SK-N-SH (cell line): ENCODE results near the gene ANTKMT. TPM values are rescaled to one million over a fixed set of nuclear protein-coding genes. Genes with fewer than 3 reads are reported as not detected.

Source experiments
- CTCF ChIA-PET: fragments of 300-600, 350-600 bp; formaldehyde crosslinking; extraction: SDS; loops from one replicate; lab custom pipeline; 2021; lab: Yijun Ruan, JAX
- POLR2A ChIA-PET: fragments of 350-600 bp; sonication (Branson Sonifier 250); formaldehyde crosslinking; extraction: SDS; loops from one replicate; lab custom pipeline; 2020; ENCODE audit warnings: antibody characterized with exemption, inconsistent platforms; lab: Yijun Ruan, JAX
- DNase-seq: peaks from one replicate; pipeline ENCODE4 v3.0.0; 2012
- H2AFZ ChIP-seq: fragments of 200-600 bp; sonication (generic); 2 replicates; pipeline ENCODE4 v1.8.1; 2016; ENCODE audit warnings: antibody characterized with exemption, mild to moderate bottlenecking, low read depth
- H3F3A ChIP-seq: fragments of 200-600 bp; sonication (generic); replicated peaks from 2 replicates; pipeline ENCODE3; 2016; ENCODE audit warnings: antibody characterized with exemption, mild to moderate bottlenecking; ENCODE audit not compliant: insufficient read depth
- H3K27ac ChIP-seq, 2 experiments: fragments of 200-500 bp in 1 of 2; fragments of 200-600 bp in 1 of 2; sonication (Bioruptor generic) in 1 of 2; sonication (generic), shearing (Covaris generic) in 1 of 2; 2 replicates each; pipeline versions ENCODE4 v1.5.1 to v1.6.1; 2014 to 2016; ENCODE audit warnings: low read depth in 2 of 2, inconsistent platforms in 1 of 2, low read length in 1 of 2, mild to moderate bottlenecking in 1 of 2, mixed read lengths in 1 of 2
- H3K27me3 ChIP-seq: fragments of 200-600 bp; sonication (generic), shearing (Covaris generic); 2 replicates; pipeline ENCODE4 v1.6.1; 2016; ENCODE audit warnings: mixed run types; ENCODE audit not compliant: insufficient read depth
- H3K36me3 ChIP-seq, 2 experiments: fragments of 200-500 bp in 1 of 2; fragments of 200-600 bp in 1 of 2; sonication (Bioruptor generic) in 1 of 2; sonication (generic) in 1 of 2; replicated peaks in 1 of 2; 2 replicates each; pipeline versions ENCODE3 to v1.5.1; 2014 to 2016; ENCODE audit warnings: low read length in 1 of 2, mild to moderate bottlenecking in 1 of 2; ENCODE audit not compliant: insufficient read depth in 2 of 2, control insufficient read depth in 1 of 2
- H3K4me1 ChIP-seq, 2 experiments: fragments of 200-500 bp in 1 of 2; fragments of 200-600 bp in 1 of 2; sonication (Bioruptor generic) in 1 of 2; sonication (generic), shearing (Covaris generic) in 1 of 2; 2 replicates each; pipeline versions ENCODE4 v1.5.1 to v1.6.1; 2014 to 2016; ENCODE audit warnings: low read depth in 1 of 2, low read length in 1 of 2, mixed run types in 1 of 2; ENCODE audit not compliant: insufficient read depth in 2 of 2, control insufficient read depth in 1 of 2
- H3K4me2 ChIP-seq: fragments of 200-600 bp; sonication (generic), shearing (Covaris generic); 2 replicates; pipeline ENCODE4 v1.6.1; 2017; ENCODE audit warnings: mixed run types
- H3K4me3 ChIP-seq, 2 experiments: fragments of 200-500 bp in 1 of 2; fragments of 200-600 bp in 1 of 2; sonication (Bioruptor generic) in 1 of 2; sonication (generic), shearing (Covaris generic) in 1 of 2; 2 replicates each; pipeline versions ENCODE4 v1.5.1 to v1.8.1; 2014 to 2016; ENCODE audit warnings: low read depth in 2 of 2, inconsistent platforms in 1 of 2, low read length in 1 of 2, mild to moderate bottlenecking in 1 of 2, mixed read lengths in 1 of 2, moderate library complexity in 1 of 2
- H3K79me2 ChIP-seq: fragments of 200-600 bp; sonication (generic); 2 replicates; pipeline ENCODE4 v1.8.1; 2017; ENCODE audit warnings: mild to moderate bottlenecking; ENCODE audit not compliant: insufficient read depth
- H3K9ac ChIP-seq: fragments of 200-600 bp; sonication (generic); 2 replicates; pipeline ENCODE4 v1.6.1; 2017; ENCODE audit warnings: mixed run types
- H3K9me2 ChIP-seq: fragments of 200-600 bp; sonication (generic); 2 replicates; pipeline ENCODE4 v1.6.1; 2017; ENCODE audit warnings: mixed run types
- H3K9me3 ChIP-seq: fragments of 200-600 bp; sonication (generic); 2 replicates; pipeline ENCODE4 v1.6.1; 2017; ENCODE audit warnings: mixed run types, mild to moderate bottlenecking, moderate library complexity
- H4K20me1 ChIP-seq: fragments of 200-600 bp; sonication (generic); 2 replicates; pipeline ENCODE4 v1.6.1; 2017; ENCODE audit warnings: mild to moderate bottlenecking, mixed run types; ENCODE audit not compliant: insufficient read depth
- ELF1 ChIP-seq: IDR thresholded peaks from 2 replicates; pipeline ENCODE4 v1.4.0; 2012
- EP300 ChIP-seq, 2 experiments: IDR thresholded peaks; 2 replicates each; pipeline versions ENCODE4 v1.4.0 to v1.6.1; 2012; ENCODE audit warnings: borderline replicate concordance in 1 of 2, low read depth in 1 of 2, low read length in 1 of 2
- EZH2phosphoT487 ChIP-seq: fragments of 200-600 bp; sonication (generic); IDR thresholded peaks from 2 replicates; pipeline ENCODE4 v1.6.1; 2017; ENCODE audit warnings: low read depth, mixed run types, mild to moderate bottlenecking, antibody characterized with exemption, moderate library complexity, borderline replicate concordance
- GATA2 ChIP-seq: sonication (generic); formaldehyde crosslinking; IDR thresholded peaks from 2 replicates; pipeline ENCODE4 v1.5.0; 2020; ENCODE audit warnings: mild to moderate bottlenecking, missing genetic modification reagents
- MAX ChIP-seq: IDR thresholded peaks from 2 replicates; pipeline ENCODE4 v1.4.0; 2012; ENCODE audit warnings: low read depth
- NRF1 ChIP-seq: IDR thresholded peaks from 2 replicates; pipeline ENCODE4 v1.6.1; 2012; ENCODE audit warnings: low read depth, mild to moderate bottlenecking, low read length
- POLR2AphosphoS5 ChIP-seq: IDR thresholded peaks from 2 replicates; pipeline ENCODE4 v1.6.1; 2012; ENCODE audit warnings: low read depth, low read length
- RCOR1 ChIP-seq: fragments of 150-350 bp; IDR thresholded peaks from 2 replicates; pipeline ENCODE4 v1.6.1; 2017; ENCODE audit warnings: antibody characterized with exemption, low read length
- SIN3A ChIP-seq: IDR thresholded peaks from 2 replicates; pipeline ENCODE4 v1.6.1; 2012; ENCODE audit warnings: low read depth, mild to moderate bottlenecking, low read length, moderate library complexity, borderline replicate concordance
- TAF1 ChIP-seq: IDR thresholded peaks from 2 replicates; pipeline ENCODE4 v1.6.1; 2012; ENCODE audit warnings: low read depth, mild to moderate bottlenecking, low read length, moderate library complexity, borderline replicate concordance
- USF1 ChIP-seq: IDR thresholded peaks from 2 replicates; pipeline ENCODE4 v1.4.0; 2012; ENCODE audit warnings: low read depth, borderline replicate concordance
- ZBTB33 ChIP-seq: IDR thresholded peaks from 2 replicates; pipeline ENCODE4 v1.4.0; 2012; ENCODE audit warnings: low read depth, borderline replicate concordance
- WGBS: methylation state at CpG from one replicate; pipeline ENCODE4 v1.1.6; 2017; ENCODE audit warnings: low lambda C conversion rate; 5-methylcytosine and 5-hydroxymethylcytosine counted together
- polyA plus RNA-seq, 3 experiments: library from polyadenylated mRNA; depleted of rRNA; stranded (reverse); fragments of >200 nt; gene quantifications; 2 replicates each; pipeline ENCODE4 v1.2.3, GENCODE V29; 2012

Gene ANTKMT
- polyA plus RNA-seq, 1 of the 3 experiments (the other 2 are of a cell fraction): 57.4 TPM

GRCh38 chr16:704047-704446, 16.9 kb upstream of the ANTKMT start:
- H3K4me1 ChIP-seq: peaks cover 4 to 20% of the 10 kb centered on the region in 2 experiments; a peak in 1 of 4 replicates
- H3K4me3 ChIP-seq: peak overlapping the region; percentile 78 to 82; a peak in 3 of 4 replicates
- no peaks in the 10 kb centered on the region for H3K36me3 ChIP-seq
- peaks cover 5% of the 10 kb centered on the region for H3F3A ChIP-seq
- H3K9me3 ChIP-seq: no peaks in the 10 kb centered on the region
- H3K4me2 ChIP-seq: peak overlapping the region; percentile 95
- no peak for DNase-seq
- 0 out of 2 replicates have a peak overlapping the region, but pooled peaks have one; percentile 85 for H3K9ac ChIP-seq
- no peak for TF ChIP-seq ZBTB33
- TF ChIP-seq SIN3A: no peak
- no peak for TF ChIP-seq EP300 (IDR thresholded peaks at IDR 0.05; ENCODE audit: borderline replicate concordance in 1 of 2, low read depth in 1 of 2, low read length in 1 of 2)
- no peak for TF ChIP-seq ELF1
- TF ChIP-seq USF1: no peak
- TF ChIP-seq GATA2 (CRISPR knock-in tag): no peak
- TF ChIP-seq EZH2phosphoT487: no peak
- no peak for TF ChIP-seq RCOR1
- no peak for TF ChIP-seq MAX
- no peak for TF ChIP-seq NRF1
- no peak for TF ChIP-seq TAF1
- no peak for TF ChIP-seq POLR2AphosphoS5
- H3K79me2 ChIP-seq: peaks cover 55% of the 10 kb centered on the region
- ChIA-PET POLR2A (interaction anchor here (1.7 to 2.0 kb wide), 2 partner anchors 14 to 24 kb away, joined by 5 to 7 read pairs; partner anchors contain the start of gene WDR24), CTCF (interaction anchor here (0.5 to 22.4 kb wide), 9 partner anchors 9 to 77 kb away, joined by 3 to 358 read pairs (median 4); partner anchors contain the start of genes ANTKMT, CCDC78, CIAO3 and HAGHL)
- H3K27ac ChIP-seq: peak overlapping the region in 1 of 2 experiments; percentile 11; a peak in 2 of 4 replicates
- no peaks in the 10 kb centered on the region for H3K27me3 ChIP-seq
- H4K20me1 ChIP-seq: peaks cover 56% of the 10 kb centered on the region
- 79% methylated on average over 6 of the region's 7 CpGs for WGBS
- H3K9me2 ChIP-seq: no peaks in the 10 kb centered on the region
- H2AFZ ChIP-seq: no peak overlapping the region
